HG03521 (cell line): ENCODE results near the gene GPRASP3.

Experiments used
- ATAC-seq: cut with Tn5 transposase; IDR thresholded peaks from one replicate; pipeline ENCODE4 v1.9.1; 2021; ENCODE audit warnings: mild to moderate bottlenecking, moderate library complexity; ENCODE audit not compliant: unreplicated experiment

Gene GPRASP3

GRCh38 chrX:102745857-102746584 lies 25.5 kb downstream of the GPRASP3 start:
- ATAC-seq, result no peak

- ATAC-seq, result no peak
Measured at GRCh38 chrX:102765217-102765616, 44.7 kb downstream of the GPRASP3 start.

- ATAC-seq, result no peak
Measured at GRCh38 chrX:102765809-102766208, 45.3 kb downstream of the GPRASP3 start.

- no peak for ATAC-seq
Measured at GRCh38 chrX:102767287-102767686, 46.7 kb downstream of the GPRASP3 start.

GRCh38 chrX:102768987-102769761 lies 48.6 kb downstream of the GPRASP3 start:
- ATAC-seq, result peak; percentile 96
